Vagina (tissue), 2 donors: ENCODE data around the gene DOCK1.

ENCODE experiments used
- CTCF ChIP-seq, 3 experiments: fragments of 450-650 bp in 2 of 3; fragments of 200-600 bp in 1 of 3; sonication (generic) in 1 of 3; IDR thresholded peaks; one replicate each; pipeline ENCODE4 v1.5.1; 2017 to 2019; ENCODE audit warnings: antibody characterized with exemption in 3 of 3, mild to moderate bottlenecking in 2 of 3, moderate library complexity in 2 of 3
- POLR2A ChIP-seq, 2 donors: fragments of 450-650 bp; IDR thresholded peaks; one replicate each; pipeline ENCODE4 v1.6.1; 2017; ENCODE audit warnings: antibody characterized with exemption in 2 of 2, mild to moderate bottlenecking in 2 of 2, moderate library complexity in 2 of 2
- POLR2AphosphoS5 ChIP-seq, 2 donors: sonication (generic); formaldehyde crosslinking; IDR thresholded peaks; one replicate each; pipeline ENCODE4 v1.9.0; 2017; ENCODE audit warnings: antibody characterized with exemption in 2 of 2, mild to moderate bottlenecking in 2 of 2, low read depth in 1 of 2; ENCODE audit not compliant: insufficient read depth in 1 of 2

- no peak for TF ChIP-seq POLR2A (IDR thresholded peaks at IDR 0.05)
- TF ChIP-seq CTCF (IDR thresholded peaks at IDR 0.05) = no peak
- TF ChIP-seq POLR2AphosphoS5 (IDR thresholded peaks at IDR 0.05; ENCODE audit: insufficient read depth in 1 of 2, low read depth in 1 of 2) = no peak
Observed at GRCh38 chr10:127427926-127428325, 522.7 kb downstream of the DOCK1 start.
